IMR-90 (cell line): ENCODE results near the gene RSRC1. TPM values are rescaled to one million over a fixed set of nuclear protein-coding genes. Genes with fewer than 3 reads are reported as not detected.

Experiments used
- ATAC-seq: fragments of 200-7000 bp; cut with Tn5 transposase; 2 replicates; pipeline ENCODE4 v1.9.1; 2020; ENCODE audit warnings: low read depth, mild to moderate bottlenecking, moderate library complexity
- BruUV-seq: library from RNA; stranded (reverse); fragments of 400-500 nt; replicated peaks from 2 replicates; lab custom pipeline; 2021; lab: Mats Ljungman, UMichigan
- CTCF ChIA-PET: fragments of 300-600 bp; formaldehyde crosslinking; extraction: SDS; loops from one replicate; lab custom pipeline; 2021; ENCODE audit warnings: antibody characterized with exemption; lab: Yijun Ruan, JAX
- POLR2A ChIA-PET: fragments of 300-600 bp; sonication (Branson Sonifier 250); formaldehyde crosslinking; loops from one replicate; lab custom pipeline; 2022; ENCODE audit warnings: antibody characterized with exemption; ENCODE audit not compliant: unreplicated experiment; lab: Charles Lee
- DNase-seq: peaks from one replicate; pipeline ENCODE4 v3.0.0; 2013
- H2AFZ ChIP-seq: replicated peaks from 2 replicates; pipeline ENCODE3; 2013; ENCODE audit warnings: low read length, mild to moderate bottlenecking; ENCODE audit not compliant: poor library complexity
- H2AK5ac ChIP-seq: 2 replicates; pipeline ENCODE4 v1.6.1; 2013; ENCODE audit warnings: low read depth, low read length, inconsistent platforms
- H2AK9ac ChIP-seq: replicated peaks from 2 replicates; pipeline ENCODE3; 2013; ENCODE audit warnings: mild to moderate bottlenecking, low read depth, low read length, moderate library complexity; ENCODE audit not compliant: poor library complexity
- H2BK120ac ChIP-seq: 2 replicates; pipeline ENCODE4 v1.6.1; 2013; ENCODE audit warnings: low read depth, low read length, inconsistent platforms
- H2BK15ac ChIP-seq: 3 replicates; pipeline ENCODE4 v1.6.1; 2013; ENCODE audit warnings: low read depth, low read length, inconsistent platforms
- H2BK20ac ChIP-seq: 2 replicates; pipeline ENCODE4 v1.6.1; 2013; ENCODE audit warnings: low read depth, mild to moderate bottlenecking, inconsistent platforms, low read length, moderate library complexity
- H2BK5ac ChIP-seq: 2 replicates; pipeline ENCODE4 v1.6.1; 2013; ENCODE audit warnings: mild to moderate bottlenecking, low read depth, low read length, inconsistent platforms; ENCODE audit not compliant: poor library complexity, severe bottlenecking
- H3K14ac ChIP-seq: replicated peaks from 2 replicates; pipeline ENCODE4 v1.6.1; 2013; ENCODE audit warnings: low read depth, low read length, inconsistent platforms
- H3K18ac ChIP-seq: 2 replicates; pipeline ENCODE4 v1.6.1; 2013; ENCODE audit warnings: low read depth, low read length, control low read depth
- H3K23ac ChIP-seq: 2 replicates; pipeline ENCODE4 v1.6.1; 2013; ENCODE audit warnings: low read depth, low read length, inconsistent platforms
- H3K27ac ChIP-seq: 2 replicates; pipeline ENCODE4 v1.5.1; 2013; ENCODE audit warnings: mild to moderate bottlenecking, control low read depth, low read length; ENCODE audit not compliant: insufficient read depth
- H3K27me3 ChIP-seq: 2 replicates; pipeline ENCODE4 v1.6.1; 2013; ENCODE audit warnings: low read length; ENCODE audit not compliant: control insufficient read depth, insufficient read depth
- H3K36me3 ChIP-seq: 2 replicates; pipeline ENCODE4 v1.6.1; 2013; ENCODE audit warnings: low read length, mixed read lengths; ENCODE audit not compliant: control insufficient read depth, insufficient read depth
- H3K4ac ChIP-seq: 2 replicates; pipeline ENCODE4 v1.6.1; 2013; ENCODE audit warnings: low read depth, low read length, inconsistent platforms
- H3K4me1 ChIP-seq: 2 replicates; pipeline ENCODE4 v1.6.1; 2013; ENCODE audit warnings: low read length, mixed read lengths; ENCODE audit not compliant: control insufficient read depth, insufficient read depth
- H3K4me2 ChIP-seq: 2 replicates; pipeline ENCODE4 v1.6.1; 2013; ENCODE audit warnings: low read depth, mild to moderate bottlenecking, control low read depth, low read length, moderate library complexity
- H3K4me3 ChIP-seq: 2 replicates; pipeline ENCODE4 v1.5.1; 2013; ENCODE audit warnings: low read depth, mild to moderate bottlenecking, control low read depth, low read length, moderate library complexity; ENCODE audit not compliant: insufficient read depth
- H3K56ac ChIP-seq: 2 replicates; pipeline ENCODE4 v1.6.1; 2013; ENCODE audit warnings: low read length, inconsistent platforms; ENCODE audit not compliant: insufficient read depth; ENCODE audit errors: extremely low read depth
- H3K79me1 ChIP-seq, 2 experiments: 2 replicates each; pipeline ENCODE4 v1.6.1; 2013; ENCODE audit warnings: low read length in 2 of 2, inconsistent platforms in 1 of 2, low read depth in 1 of 2
- H3K9ac ChIP-seq: 2 replicates; pipeline ENCODE4 v1.6.1; 2013; ENCODE audit warnings: low read depth, low read length, control low read depth
- H3K9me1 ChIP-seq: 2 replicates; pipeline ENCODE4 v1.6.1; 2013; ENCODE audit warnings: low read length, inconsistent platforms; ENCODE audit not compliant: insufficient read depth
- H3K9me3 ChIP-seq: 2 replicates; pipeline ENCODE4 v1.6.1; 2013; ENCODE audit warnings: low read length; ENCODE audit not compliant: control insufficient read depth, insufficient read depth
- H4K20me1 ChIP-seq: 2 replicates; pipeline ENCODE4 v1.6.1; 2013; ENCODE audit warnings: low read length, inconsistent platforms; ENCODE audit not compliant: insufficient read depth
- H4K5ac ChIP-seq: 2 replicates; pipeline ENCODE4 v1.6.1; 2013; ENCODE audit warnings: mild to moderate bottlenecking, low read depth, low read length, control low read depth
- H4K8ac ChIP-seq, 2 experiments: 2 replicates each; pipeline ENCODE4 v1.6.1; 2013; ENCODE audit warnings: low read depth in 2 of 2, low read length in 2 of 2, control low read depth in 1 of 2, inconsistent platforms in 1 of 2
- H4K91ac ChIP-seq: 2 replicates; pipeline ENCODE4 v1.6.1; 2013; ENCODE audit warnings: low read depth, low read length, inconsistent platforms; ENCODE audit not compliant: insufficient read depth
- BHLHE40 ChIP-seq: fragments of 150-350 bp; IDR thresholded peaks from 2 replicates; pipeline ENCODE4 v1.6.1; 2016; ENCODE audit warnings: mild to moderate bottlenecking, low read depth, low read length
- CEBPB ChIP-seq: IDR thresholded peaks from 2 replicates; pipeline ENCODE4 v1.6.1; 2012; ENCODE audit warnings: low read depth, low read length, improper control_type of control experiment
- CHD1 ChIP-seq: IDR thresholded peaks from 2 replicates; pipeline ENCODE4 v1.6.1; 2012; ENCODE audit warnings: low read depth, low read length, improper control_type of control experiment
- MAZ ChIP-seq: IDR thresholded peaks from 2 replicates; pipeline ENCODE4 v1.6.1; 2012; ENCODE audit warnings: low read depth, mild to moderate bottlenecking, low read length, improper control_type of control experiment, moderate library complexity, borderline replicate concordance
- WGBS, 2 experiments: methylation state at CpG; one replicate each; pipeline versions ENCODE4 v1.1.5 to v1.1.7; 2013; ENCODE audit warnings: missing lambda C conversion rate in 2 of 2; ENCODE audit not compliant: insufficient read length in 1 of 2; ENCODE audit errors: extremely low coverage in 2 of 2; 5-methylcytosine and 5-hydroxymethylcytosine counted together
- dilution Hi-C: fragments of 300-500 bp; cut with HindIII; formaldehyde crosslinking; loops from one replicate; pipeline ENCODE4 v1.14.3; 2018; ENCODE audit warnings: low sequenced_read_pairs; ENCODE audit not compliant: unreplicated experiment
- in situ Hi-C: fragments of 300-500 bp; cut with MboI; formaldehyde crosslinking; loops from 3 replicates; pipeline ENCODE4 v1.14.3; 2019; ENCODE audit warnings: low sequenced_read_pairs, inconsistent platforms, mixed read lengths
- intact Hi-C: fragments of 100-400 bp; cut with micrococcal nuclease; formaldehyde crosslinking; loops from 2 replicates; pipeline ENCODE4 v1.10.0; 2022
- polyA plus RNA-seq, 3 experiments: library from polyadenylated mRNA; depleted of rRNA; stranded (reverse); fragments of >200 nt; gene quantifications; 2 replicates each; pipeline ENCODE4 v1.2.3, GENCODE V29; 2012; ENCODE audit warnings: low replicate concordance in 1 of 3
- total RNA-seq: library from RNA; depleted of rRNA; stranded (reverse); fragments of >200 nt; gene quantifications from 2 replicates; pipeline ENCODE4 v1.2.3, GENCODE V29; 2012
- TF ChIP-seq, protein P1 (sequence below): fragments of 150-350 bp; IDR thresholded peaks from 2 replicates; pipeline ENCODE4 v1.6.1; 2016; ENCODE audit warnings: low read depth, mild to moderate bottlenecking, low read length, moderate library complexity, borderline replicate concordance

Gene RSRC1
- total and polyA plus RNA-seq, 2 of the 4 experiments (the other 2 are of a cell fraction): 3.8 to 41.8 TPM

DNA sequence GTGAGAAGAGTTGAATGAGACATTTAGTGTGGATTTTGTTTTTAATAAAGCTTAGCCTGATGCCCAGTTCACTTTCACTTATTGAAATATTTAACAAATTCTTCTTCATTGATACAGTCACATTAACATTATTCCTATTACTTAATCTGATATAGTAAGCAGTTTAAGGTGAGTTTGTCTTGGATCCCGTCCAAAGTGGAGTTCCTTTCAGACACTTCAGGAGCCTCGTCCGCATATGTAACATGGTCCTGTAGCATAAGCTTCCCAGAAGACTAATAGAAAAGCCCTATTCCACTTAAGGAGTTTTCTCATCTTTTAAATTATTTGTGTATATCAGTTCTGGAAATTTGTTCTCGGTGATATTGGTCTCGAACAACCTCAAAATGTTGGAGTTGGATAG is 421.4 kb downstream of the RSRC1 start:
- dilution Hi-C loops: no loop called here
- Histone ChIP-seq H4K91ac (no peak overlapping the region), H3K79me1 (no peaks in the 10 kb centered on the region), H2BK20ac (no peak overlapping the region), H3K56ac (no peak overlapping the region), H2AK9ac (no peak overlapping the region), H3K4me3 (no peak overlapping the region), H3K27me3 (no peaks in the 10 kb centered on the region), H3K18ac (no peak overlapping the region), H2AK5ac (no peak overlapping the region), H3K9me1 (no peaks in the 10 kb centered on the region), H2BK120ac (no peak overlapping the region), H4K8ac (no peak overlapping the region), H4K20me1 (no peaks in the 10 kb centered on the region), H3K9ac (no peak overlapping the region), H3K23ac (no peak overlapping the region), H3K4ac (no peak overlapping the region), H4K5ac (no peak overlapping the region), H3K4me1 (no peaks in the 10 kb centered on the region), H3K4me2 (no peak overlapping the region), H2BK5ac (no peak overlapping the region), H3K14ac (no peak overlapping the region), H3K27ac (no peak overlapping the region), H2AFZ (no peak overlapping the region), H2BK15ac (no peak overlapping the region), H3K9me3 (no peaks in the 10 kb centered on the region), H3K36me3 (no peaks in the 10 kb centered on the region)
- no peak for TF ChIP-seq BHLHE40
- no peak for TF ChIP-seq CHD1
- TF ChIP-seq, protein P1, sequence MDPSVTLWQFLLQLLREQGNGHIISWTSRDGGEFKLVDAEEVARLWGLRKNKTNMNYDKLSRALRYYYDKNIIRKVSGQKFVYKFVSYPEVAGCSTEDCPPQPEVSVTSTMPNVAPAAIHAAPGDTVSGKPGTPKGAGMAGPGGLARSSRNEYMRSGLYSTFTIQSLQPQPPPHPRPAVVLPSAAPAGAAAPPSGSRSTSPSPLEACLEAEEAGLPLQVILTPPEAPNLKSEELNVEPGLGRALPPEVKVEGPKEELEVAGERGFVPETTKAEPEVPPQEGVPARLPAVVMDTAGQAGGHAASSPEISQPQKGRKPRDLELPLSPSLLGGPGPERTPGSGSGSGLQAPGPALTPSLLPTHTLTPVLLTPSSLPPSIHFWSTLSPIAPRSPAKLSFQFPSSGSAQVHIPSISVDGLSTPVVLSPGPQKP: no peak
- no peak for TF ChIP-seq CEBPB
- TF ChIP-seq MAZ: no peak
- CTCF ChIA-PET: interaction anchor here (0.6 to 1.2 kb wide), 4 partner anchors 10 to 999 kb away, joined by 3 to 4 read pairs (median 4); no protein-coding TSS in a partner anchor
- no TSS peak for BruUV-seq
- POLR2A ChIA-PET: no interaction called here
- intact Hi-C loops: loop anchor here (5.0 kb wide), 4 partner anchors 99 to 664 kb away; partner anchors contain the start of gene SHOX2
- in situ Hi-C loops: no loop called here
- no CpG with 5 or more reads among the region's 5 CpGs for WGBS, 2 experiments
- ATAC-seq (no peak), DNase-seq (no peak)
